NCI-H524 treated with DMSO at 0.1 percent for 48 hours (cell line): ENCODE results near the gene MEPE.

ENCODE experiments used
- DNase-seq: peaks from one replicate; lab custom pipeline; 2025; lab: John Stamatoyannopoulos, UW

MEPE gene

DNA sequence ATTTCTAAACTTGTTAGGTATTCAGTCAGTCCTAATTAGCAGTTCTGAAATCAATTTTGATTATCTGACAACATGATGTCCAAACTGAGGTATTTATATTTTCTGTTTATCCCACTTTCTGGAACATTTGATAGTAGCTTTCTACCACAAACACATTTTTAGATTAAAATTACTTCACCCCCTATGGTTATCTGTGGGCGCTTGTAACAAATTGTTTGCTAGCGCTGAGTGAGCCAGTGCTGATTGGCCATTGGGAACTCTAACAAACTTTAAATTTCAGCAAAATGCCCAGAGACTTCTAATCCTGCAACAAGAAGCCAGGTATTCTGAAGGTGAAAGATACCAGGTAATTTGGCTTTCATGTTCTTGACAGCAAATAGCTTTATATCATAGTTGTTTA, at the start of gene MEPE:
MEPE (plus strand) TSS at position 301 of the 400 bp plus-strand sequence. CDS start 1,746 bp downstream, outside the sequence.
- no peak for DNase-seq

DNA sequence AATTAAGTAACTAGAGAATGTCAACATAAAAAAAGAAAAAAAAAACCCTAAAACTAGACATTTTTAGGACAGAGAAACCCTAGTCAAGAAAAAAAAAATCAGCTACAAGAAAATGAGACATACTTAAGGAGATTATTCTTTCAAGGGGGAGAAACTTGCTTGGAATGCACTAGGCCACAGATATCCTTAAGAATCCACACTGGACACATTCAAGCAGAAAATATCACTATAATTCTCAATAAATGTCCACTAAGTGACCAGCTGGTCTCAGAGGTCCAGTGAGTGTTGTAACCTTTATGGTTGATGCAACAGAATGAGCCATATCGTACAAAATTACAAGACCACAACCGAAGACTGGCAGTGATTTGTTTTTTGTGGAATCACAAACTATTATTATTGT, 49.0 kb upstream of the MEPE start:
- DNase-seq = no peak

DNA sequence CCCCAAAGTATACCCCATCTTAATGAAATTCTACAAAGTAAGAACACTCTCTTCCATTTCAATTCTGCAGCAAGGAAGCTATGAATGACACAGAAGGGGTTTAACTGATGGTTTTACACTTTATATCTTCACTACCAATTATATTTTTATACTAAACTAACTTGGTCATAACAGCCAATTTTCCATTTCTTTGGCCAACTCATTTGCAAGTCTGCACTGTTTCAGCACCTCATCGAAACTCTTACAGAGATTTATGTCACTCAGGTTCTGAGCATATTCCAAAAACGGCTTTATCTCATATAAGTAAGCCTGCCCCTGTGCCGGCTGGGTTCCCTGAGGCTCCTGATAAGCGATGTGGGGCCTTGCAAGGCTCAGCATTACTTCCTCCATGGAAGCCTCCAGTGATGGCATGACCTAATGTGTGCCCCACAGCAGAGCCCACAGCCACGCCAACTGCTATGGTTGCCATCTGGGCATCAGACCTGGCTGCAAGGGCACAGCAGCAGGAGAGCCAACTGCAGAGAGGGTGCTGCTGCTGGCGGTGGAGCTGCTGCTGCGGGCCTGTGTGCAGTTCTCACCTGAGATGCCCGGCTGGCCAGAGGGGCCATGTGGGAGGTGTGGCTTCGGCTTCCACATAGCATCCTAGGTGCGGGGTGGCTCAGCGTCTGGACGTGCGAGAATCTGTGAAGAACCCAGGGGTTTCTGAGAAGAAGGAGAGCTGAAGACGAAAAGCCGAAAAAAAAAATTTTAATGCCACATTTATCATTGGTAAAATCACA, 46.8 kb upstream of the MEPE start:
- DNase-seq = no peak

GRCh38 chr4:87799301-87800113, 33.3 kb upstream of the MEPE start, which contains the start of gene IBSP:
Gene IBSP, plus strand, starts transcription at chr4:87799554. Its CDS starts 2,808 bp downstream, at chr4:87802362.
- DNase-seq = no peak

- DNase-seq = no peak
Measured at GRCh38 chr4:87802858-87803257, 29.9 kb upstream of the MEPE start.

DNA sequence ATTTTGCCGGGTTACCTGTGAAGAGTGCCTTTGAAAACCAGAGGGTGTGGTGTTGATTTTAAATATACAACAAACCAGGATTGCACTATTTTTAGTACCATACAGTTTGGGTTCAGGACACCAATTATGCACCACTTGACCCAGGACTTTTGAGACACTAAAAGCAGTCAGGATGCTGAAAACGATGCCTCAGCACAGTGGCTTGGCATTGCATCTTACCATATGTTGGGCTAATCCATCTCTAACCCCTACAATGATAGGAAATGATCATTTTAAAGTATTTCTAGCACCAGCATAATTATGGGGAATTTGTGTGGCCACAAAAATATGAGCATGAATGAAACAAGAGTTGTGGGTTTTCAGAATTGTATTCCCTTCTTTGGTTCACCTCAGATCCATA, 29.3 kb upstream of the MEPE start:
- DNase-seq = no peak

- no peak for DNase-seq
Measured at GRCh38 chr4:87804871-87805270, 27.9 kb upstream of the MEPE start.

- DNase-seq = no peak
Measured at GRCh38 chr4:87805971-87806370, 26.8 kb upstream of the MEPE start.

- no peak for DNase-seq
Measured at GRCh38 chr4:87806520-87806919, 26.2 kb upstream of the MEPE start.

DNA sequence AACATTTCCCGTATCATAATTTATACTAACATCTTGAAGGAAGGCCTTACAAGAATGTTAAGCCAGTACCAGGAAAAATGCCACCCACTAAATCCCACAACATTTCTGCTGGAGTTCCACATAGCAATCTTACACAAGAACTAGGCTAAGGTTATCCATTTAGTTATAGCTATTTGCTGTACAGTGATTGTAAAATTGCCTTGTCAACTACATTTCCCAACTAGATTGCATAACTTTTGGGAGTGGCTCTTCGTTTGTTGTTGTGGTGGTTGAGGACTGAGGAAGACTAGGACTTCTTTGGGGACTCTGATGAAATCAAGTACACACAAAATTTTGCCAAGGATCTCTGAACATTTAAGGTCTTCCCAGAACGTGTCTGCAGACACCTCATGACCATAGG, 25.4 kb upstream of the MEPE start:
- DNase-seq = no peak

DNA sequence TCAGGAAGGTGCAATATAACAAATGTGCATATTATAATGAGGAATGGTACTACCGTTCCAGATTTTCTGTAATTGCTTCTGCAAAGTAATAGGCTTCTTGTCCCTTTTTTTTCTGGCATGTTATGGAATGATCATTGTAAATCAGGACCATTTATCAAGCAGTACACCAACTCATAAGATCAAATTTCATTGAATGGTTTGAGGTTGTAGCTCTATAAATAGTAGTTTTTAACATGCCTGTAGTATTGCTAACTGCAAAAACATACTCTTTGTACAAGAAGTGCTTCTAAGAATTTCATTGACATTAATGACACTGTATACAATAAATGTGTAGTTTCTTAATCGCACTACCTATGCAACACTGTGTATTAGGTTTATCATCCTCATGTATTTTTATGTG, 20.8 kb upstream of the MEPE start:
- no peak for DNase-seq

DNA sequence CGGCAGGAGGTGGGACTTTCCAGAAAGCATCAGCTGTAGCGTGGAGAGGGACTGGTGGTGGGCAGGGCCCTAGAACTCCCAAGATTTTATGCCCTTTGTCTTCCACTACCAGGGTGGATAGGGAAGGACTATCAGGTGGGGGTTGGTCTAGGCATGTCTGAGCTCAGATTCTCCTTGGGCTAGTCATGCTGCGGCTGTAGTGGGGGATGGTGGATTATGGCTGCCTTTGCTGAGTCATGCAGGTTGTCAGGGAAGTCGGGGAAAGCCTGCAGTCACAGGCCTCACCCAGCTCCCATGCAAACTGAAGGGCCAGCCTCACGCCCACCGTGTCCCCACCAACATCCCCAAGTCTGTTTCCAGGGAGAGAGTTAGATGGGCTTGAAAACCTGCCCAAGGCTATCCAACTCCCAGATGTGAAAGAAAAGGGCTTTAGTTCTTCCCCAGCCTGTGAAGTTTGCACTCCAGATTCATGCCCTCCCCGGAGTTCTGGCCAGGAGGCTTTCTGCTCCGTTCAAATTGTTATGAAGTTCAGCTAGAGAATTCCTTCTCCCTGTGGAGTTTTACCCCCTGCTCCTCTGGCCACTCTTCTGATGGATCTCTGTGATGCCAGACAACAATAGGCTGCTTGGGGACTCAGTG, 13.4 kb upstream of the MEPE start:
- no peak for DNase-seq

DNA sequence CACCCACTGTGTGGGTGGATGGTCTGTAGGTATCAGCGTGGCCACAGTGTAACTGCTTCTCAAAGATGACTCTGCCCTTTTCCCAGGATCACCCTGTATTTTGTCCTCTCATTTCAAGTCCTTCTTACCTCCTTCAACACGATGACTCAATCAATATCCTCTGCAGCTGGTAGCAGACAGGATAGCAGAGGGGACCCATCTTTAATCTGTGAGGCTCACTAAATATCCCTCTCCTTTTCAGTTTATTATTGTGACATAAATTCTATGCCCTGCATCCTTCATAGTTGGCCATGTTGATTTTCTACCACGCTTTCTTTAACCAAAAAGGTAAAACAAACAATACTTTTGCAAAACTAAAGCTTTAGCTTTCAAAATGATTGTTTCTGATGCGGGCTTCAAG, 9.6 kb upstream of the MEPE start:
- DNase-seq = no peak

DNA sequence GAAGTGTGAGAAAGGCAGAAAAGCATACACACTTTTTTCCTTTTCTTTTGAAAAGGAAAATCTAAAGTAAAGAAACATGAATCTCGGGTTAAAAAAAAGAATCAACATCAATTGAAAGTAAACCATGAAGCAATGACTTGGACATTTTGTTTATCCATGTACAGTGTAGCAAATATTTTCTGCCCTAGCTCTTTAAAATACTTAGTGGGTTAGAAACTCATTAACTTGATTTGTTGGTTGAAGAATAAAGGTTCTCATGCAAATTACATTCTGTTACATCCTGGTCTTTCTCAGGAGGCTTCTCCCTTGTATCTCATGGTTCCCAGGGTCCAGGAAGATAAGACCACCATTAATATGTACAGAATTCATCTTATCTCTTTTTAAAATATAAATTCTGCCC, 9.0 kb upstream of the MEPE start:
- DNase-seq = no peak

- no peak for DNase-seq
Measured at GRCh38 chr4:87824352-87824751, 8.4 kb upstream of the MEPE start.

GRCh38 chr4:87834401-87834800, 1.6 kb downstream of the MEPE start:
- DNase-seq = no peak

GRCh38 chr4:87835197-87835596, 2.4 kb downstream of the MEPE start:
- no peak for DNase-seq

DNA sequence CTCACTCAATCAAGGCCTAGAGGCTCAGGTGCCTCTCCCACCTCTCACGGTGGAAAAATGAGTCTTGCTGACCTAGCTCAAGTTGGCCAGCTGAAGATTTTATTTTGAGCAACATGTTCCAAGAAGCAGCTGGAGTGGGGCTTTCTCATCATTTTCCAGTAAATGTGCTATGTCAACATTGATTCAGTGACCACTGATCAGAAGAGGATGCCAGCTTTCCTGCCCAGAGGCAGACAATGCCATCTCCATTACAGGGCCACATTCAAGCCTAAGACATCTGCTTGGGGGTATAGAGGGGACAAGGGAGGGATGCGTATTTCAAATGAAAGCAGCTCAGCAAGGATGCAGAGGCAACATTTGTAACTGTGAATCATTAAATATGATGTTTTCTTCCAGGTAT, 3.0 kb downstream of the MEPE start:
- DNase-seq = no peak

DNA sequence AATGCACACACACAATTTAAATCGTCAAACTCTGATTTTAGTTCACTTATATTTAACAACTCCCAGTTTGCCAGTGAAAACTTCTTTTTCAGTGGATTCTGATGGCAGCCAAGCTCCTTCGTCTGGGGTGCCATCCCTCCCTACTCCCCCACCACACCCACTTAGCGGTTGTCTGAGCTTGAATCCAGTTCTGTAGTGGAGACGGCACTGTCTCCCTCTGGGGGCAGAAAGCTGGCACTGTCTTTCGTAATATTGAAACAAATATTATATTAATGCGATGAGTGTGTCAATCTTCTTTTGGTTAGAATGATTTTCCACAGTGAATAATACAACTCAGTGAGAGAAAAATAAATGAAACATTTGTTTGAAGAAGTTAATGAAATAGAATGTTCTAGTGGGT, 5.4 kb downstream of the MEPE start:
- no peak for DNase-seq

GRCh38 chr4:87838890-87839591, 6.3 kb downstream of the MEPE start:
- DNase-seq = no peak

DNA sequence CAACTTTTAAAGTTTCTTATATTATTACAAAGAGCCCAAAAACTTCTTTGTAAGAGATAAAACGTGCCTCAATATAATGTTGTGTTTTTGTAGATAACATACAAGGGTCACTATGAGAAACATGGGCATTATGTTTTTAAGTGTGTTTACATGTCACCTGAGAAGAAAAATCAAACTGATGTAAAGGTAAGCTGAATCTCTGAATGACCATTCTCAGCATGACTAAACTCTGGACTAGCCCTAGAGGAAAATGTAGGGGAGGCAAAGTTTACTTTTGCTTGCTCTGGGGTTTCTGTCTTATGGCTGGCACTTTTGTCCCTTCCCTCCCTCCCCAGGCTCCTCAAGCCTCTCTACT, 6.8 kb downstream of the MEPE start:
- DNase-seq = no peak

DNA sequence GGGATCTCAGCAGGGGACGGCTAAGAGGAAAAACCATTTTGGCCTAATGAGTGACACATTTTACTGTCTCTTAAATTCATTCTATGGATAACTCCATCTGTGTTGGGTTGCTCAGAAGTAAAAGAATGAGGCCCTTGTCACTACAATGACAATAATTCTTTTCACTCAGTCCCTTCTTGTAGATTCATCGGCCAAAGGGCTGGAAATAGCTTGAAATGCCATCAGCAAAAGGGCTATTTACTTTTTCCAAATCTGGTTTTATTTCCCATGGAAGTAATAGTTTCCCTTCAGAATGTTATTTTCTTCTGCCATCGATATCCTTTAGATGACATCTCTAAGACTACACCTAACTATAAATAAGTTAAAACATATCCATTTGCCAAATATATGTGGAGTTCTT, 7.4 kb downstream of the MEPE start:
- no peak for DNase-seq
